H9 (cell line): ENCODE data around the gene PDXDC1. TPM values are rescaled to one million over a fixed set of nuclear protein-coding genes. Genes with fewer than 3 reads are reported as not detected.
"Not testable (repeated sequence)": the region's sequence is repeated elsewhere in the genome, so short reads cannot be mapped to it uniquely, and the experiment has no call there.

Source experiments
- DNase-seq: peaks from one replicate; pipeline ENCODE4 v3.0.0-alpha.2; 2017
- H2AFZ ChIP-seq: one replicate; pipeline ENCODE4 v1.6.1; 2013; ENCODE audit warnings: mild to moderate bottlenecking, low read length, control low read depth, moderate library complexity
- H2AK5ac ChIP-seq: 2 replicates; pipeline ENCODE4 v1.6.1; 2013; ENCODE audit warnings: low read length, control low read depth, mixed read lengths; ENCODE audit not compliant: insufficient read length
- H2BK120ac ChIP-seq: one replicate; pipeline ENCODE4 v1.6.1; 2013; ENCODE audit warnings: low read depth, mild to moderate bottlenecking, low read length, control low read depth, inconsistent platforms; ENCODE audit not compliant: poor library complexity, severe bottlenecking
- H2BK12ac ChIP-seq: 2 replicates; pipeline ENCODE4 v1.6.1; 2013; ENCODE audit warnings: low read length, control low read depth, mixed read lengths, low read depth; ENCODE audit not compliant: insufficient read length
- H2BK15ac ChIP-seq: 2 replicates; pipeline ENCODE4 v1.6.1; 2013; ENCODE audit warnings: low read depth, low read length, control low read depth
- H2BK20ac ChIP-seq: one replicate; pipeline ENCODE4 v1.6.1; 2013; ENCODE audit warnings: low read depth, mild to moderate bottlenecking, low read length, control low read depth, inconsistent platforms; ENCODE audit not compliant: poor library complexity, severe bottlenecking
- H2BK5ac ChIP-seq: 2 replicates; pipeline ENCODE4 v1.6.1; 2013; ENCODE audit warnings: low read length, control low read depth, mixed read lengths; ENCODE audit not compliant: insufficient read length
- H3K14ac ChIP-seq: 2 replicates; pipeline ENCODE4 v1.6.1; 2013; ENCODE audit warnings: low read length, control low read depth; ENCODE audit not compliant: insufficient read depth
- H3K18ac ChIP-seq: 2 replicates; pipeline ENCODE4 v1.6.1; 2013; ENCODE audit warnings: low read depth, mild to moderate bottlenecking, mixed read lengths, low read length, control low read depth; ENCODE audit not compliant: insufficient read length
- H3K23ac ChIP-seq: 2 replicates; pipeline ENCODE4 v1.6.1; 2013; ENCODE audit warnings: low read length, control low read depth, mixed read lengths, low read depth; ENCODE audit not compliant: insufficient read length
- H3K23me2 ChIP-seq: 2 replicates; pipeline ENCODE4 v1.6.1; 2013; ENCODE audit warnings: low read depth, mild to moderate bottlenecking, mixed read lengths, low read length, control low read depth; ENCODE audit not compliant: insufficient read length, poor library complexity, severe bottlenecking
- H3K27ac ChIP-seq: 2 replicates; pipeline ENCODE4 v1.5.1; 2013; ENCODE audit warnings: low read length, control low read depth, mixed read lengths, low read depth; ENCODE audit not compliant: insufficient read length
- H3K27me3 ChIP-seq: 2 replicates; pipeline ENCODE4 v1.6.1; 2013; ENCODE audit warnings: low read length, control low read depth, inconsistent platforms; ENCODE audit not compliant: insufficient read depth
- H3K4ac ChIP-seq: 2 replicates; pipeline ENCODE4 v1.6.1; 2013; ENCODE audit warnings: low read depth, mild to moderate bottlenecking, control low read depth, inconsistent platforms, low read length, moderate library complexity
- H3K4me1 ChIP-seq: 2 replicates; pipeline ENCODE4 v1.6.1; 2013; ENCODE audit warnings: low read length, control low read depth, inconsistent platforms; ENCODE audit not compliant: insufficient read depth
- H3K4me2 ChIP-seq: 2 replicates; pipeline ENCODE4 v1.6.1; 2013; ENCODE audit warnings: low read length, control low read depth, mixed read lengths; ENCODE audit not compliant: insufficient read length, insufficient read depth
- H3K56ac ChIP-seq: 2 replicates; pipeline ENCODE4 v1.6.1; 2013; ENCODE audit warnings: low read depth, mild to moderate bottlenecking, mixed read lengths, low read length, control low read depth; ENCODE audit not compliant: insufficient read length
- H3K79me1 ChIP-seq: 2 replicates; pipeline ENCODE4 v1.6.1; 2013; ENCODE audit warnings: low read depth, mild to moderate bottlenecking, moderate library complexity, low read length, control low read depth, inconsistent platforms; ENCODE audit not compliant: insufficient read depth, poor library complexity, severe bottlenecking
- H3K79me2 ChIP-seq: 2 replicates; pipeline ENCODE4 v1.6.1; 2013; ENCODE audit warnings: low read length, control low read depth, inconsistent platforms; ENCODE audit not compliant: insufficient read depth
- H3K9ac ChIP-seq: 2 replicates; pipeline ENCODE4 v1.6.1; 2013; ENCODE audit warnings: low read length, control low read depth, mixed read lengths; ENCODE audit not compliant: insufficient read length; ENCODE audit errors: extremely low read depth
- H3K9me3 ChIP-seq: one replicate; pipeline ENCODE4 v1.6.1; 2013; ENCODE audit warnings: low read depth, low read length, inconsistent platforms; ENCODE audit not compliant: control insufficient read depth
- H3T11ph ChIP-seq: one replicate; pipeline ENCODE4 v1.6.1; 2013; ENCODE audit warnings: mild to moderate bottlenecking, low read length, control low read depth, inconsistent platforms
- H4K20me1 ChIP-seq: one replicate; pipeline ENCODE4 v1.6.1; 2013; ENCODE audit not compliant: control insufficient read depth, insufficient read length, insufficient read depth
- H4K5ac ChIP-seq: 2 replicates; pipeline ENCODE4 v1.6.1; 2013; ENCODE audit warnings: low read depth, mild to moderate bottlenecking, mixed read lengths, low read length, control low read depth; ENCODE audit not compliant: insufficient read length
- H4K8ac ChIP-seq: replicated peaks from 2 replicates; pipeline ENCODE4 v1.6.1; 2013; ENCODE audit warnings: low read length, control low read depth, mixed read lengths, low read depth; ENCODE audit not compliant: insufficient read length
- H4K91ac ChIP-seq: 2 replicates; pipeline ENCODE4 v1.6.1; 2013; ENCODE audit warnings: low read depth, mild to moderate bottlenecking, moderate library complexity, mixed read lengths, low read length, control low read depth; ENCODE audit not compliant: insufficient read length
- H3K27ac Mint-ChIP-seq, 3 experiments: 2 replicates in 2 of 3; 3 replicates in 1 of 3; pipeline ENCODE4 v1.8.0; 2020 to 2021; ENCODE audit warnings: mixed read lengths in 3 of 3, mild to moderate bottlenecking in 1 of 3, moderate library complexity in 1 of 3
- H3K27me3 Mint-ChIP-seq: 2 replicates; pipeline ENCODE4 v1.8.0; 2021; ENCODE audit warnings: low read depth, mild to moderate bottlenecking, moderate library complexity, mixed read lengths
- H3K36me3 Mint-ChIP-seq, 3 experiments: 2 replicates in 2 of 3; 3 replicates in 1 of 3; pipeline ENCODE4 v1.8.0; 2020 to 2021; ENCODE audit warnings: low read depth in 3 of 3, mixed read lengths in 3 of 3; ENCODE audit not compliant: insufficient read depth in 1 of 3
- H3K4me1 Mint-ChIP-seq, 2 experiments: 2 replicates each; pipeline ENCODE4 v1.8.0; 2020; ENCODE audit warnings: mixed read lengths in 2 of 2
- H3K4me3 Mint-ChIP-seq, 2 experiments: 2 replicates in 1 of 2; 3 replicates in 1 of 2; pipeline ENCODE4 v1.8.0; 2020 to 2021; ENCODE audit warnings: mild to moderate bottlenecking in 2 of 2, mixed read lengths in 2 of 2, moderate library complexity in 1 of 2
- H3K9me3 Mint-ChIP-seq, 2 experiments: 2 replicates in 1 of 2; 3 replicates in 1 of 2; pipeline ENCODE4 v1.8.0; 2020; ENCODE audit warnings: mild to moderate bottlenecking in 2 of 2, mixed read lengths in 2 of 2, moderate library complexity in 1 of 2
- WGBS: extraction: QIAGEN DNeasy Blood & Tissue Kit; methylation state at CpG from one replicate; pipeline ENCODE4 v1.1.7; 2013; ENCODE audit warnings: missing lambda C conversion rate, low lambda C conversion rate, mixed read lengths; ENCODE audit not compliant: insufficient read length; ENCODE audit errors: extremely low coverage; 5-methylcytosine and 5-hydroxymethylcytosine counted together
- total RNA-seq: library from RNA; stranded (reverse); gene quantifications from 2 replicates; pipeline ENCODE4 v1.2.1, GENCODE V29; 2021
- TF ChIP-seq, protein P1 (sequence below): fragments of 200-600 bp; sonication (generic); conservative IDR thresholded peaks from 3 replicates; pipeline ENCODE4 v1.8.0; 2021; ENCODE audit warnings: antibody characterized with exemption, mild to moderate bottlenecking

The PDXDC1 gene
- total RNA-seq, 1 experiment from 2014 or later = 112 TPM

DNA sequence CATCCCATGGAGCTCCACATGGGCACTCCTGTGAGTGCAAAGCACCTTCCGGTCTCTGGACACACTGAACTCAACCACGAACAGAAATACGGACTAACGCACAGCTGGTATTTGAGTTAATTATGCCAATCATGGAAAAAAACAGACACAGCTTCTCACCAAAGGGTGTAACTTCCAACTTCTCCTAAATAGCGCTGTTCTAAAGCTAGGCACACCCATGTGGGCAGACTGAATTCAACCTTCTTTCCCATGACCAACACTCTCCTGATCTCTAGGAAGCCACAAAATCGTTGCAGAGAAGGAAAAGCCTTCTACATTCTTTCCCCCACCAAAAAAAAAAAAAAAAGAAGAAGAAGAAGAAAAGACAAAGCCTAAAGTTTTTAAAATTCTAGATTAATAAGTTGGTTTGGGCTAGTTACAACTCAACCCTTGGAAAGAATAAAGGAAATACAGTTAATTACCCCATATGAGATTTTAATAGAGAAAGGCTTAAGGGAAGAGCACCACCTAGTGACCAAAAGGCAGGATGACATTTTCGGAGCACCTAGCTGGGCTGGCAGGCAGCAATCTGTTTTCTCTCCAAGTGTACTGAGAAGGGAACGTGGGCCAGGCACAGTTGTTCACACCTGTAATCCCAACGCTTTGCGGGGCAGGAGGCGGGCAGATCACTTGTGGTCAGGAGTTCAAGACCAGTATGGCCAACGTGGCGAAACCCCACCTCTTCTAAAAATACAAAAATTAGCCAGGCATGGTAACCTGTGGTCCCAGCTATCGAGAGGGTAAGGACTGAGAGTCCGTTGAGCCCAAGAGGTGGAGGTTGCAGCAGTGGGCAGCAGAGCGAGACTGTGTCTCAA is 97.3 kb downstream of the PDXDC1 start:
- H3K9ac ChIP-seq, H3K23ac ChIP-seq, H3K4me1 Mint-ChIP-seq, H4K5ac ChIP-seq, H3K27me3 ChIP-seq, H3K79me2 ChIP-seq, H3K9me3 ChIP-seq, H3K4ac ChIP-seq, H3T11ph ChIP-seq, H3K23me2 ChIP-seq, H3K27ac ChIP-seq, H2AFZ ChIP-seq, H3K4me1 ChIP-seq, H3K9me3 Mint-ChIP-seq, H2BK12ac ChIP-seq, DNase-seq, H3K14ac ChIP-seq, H2AK5ac ChIP-seq, H3K4me2 ChIP-seq, H3K4me3 Mint-ChIP-seq, H2BK15ac ChIP-seq, H4K8ac ChIP-seq, H2BK120ac ChIP-seq, H3K56ac ChIP-seq, H3K27me3 Mint-ChIP-seq, H4K91ac ChIP-seq, H2BK20ac ChIP-seq, H4K20me1 ChIP-seq, H3K18ac ChIP-seq, H3K79me1 ChIP-seq, H2BK5ac ChIP-seq: not testable (repeated sequence)
- TF ChIP-seq, protein P1, sequence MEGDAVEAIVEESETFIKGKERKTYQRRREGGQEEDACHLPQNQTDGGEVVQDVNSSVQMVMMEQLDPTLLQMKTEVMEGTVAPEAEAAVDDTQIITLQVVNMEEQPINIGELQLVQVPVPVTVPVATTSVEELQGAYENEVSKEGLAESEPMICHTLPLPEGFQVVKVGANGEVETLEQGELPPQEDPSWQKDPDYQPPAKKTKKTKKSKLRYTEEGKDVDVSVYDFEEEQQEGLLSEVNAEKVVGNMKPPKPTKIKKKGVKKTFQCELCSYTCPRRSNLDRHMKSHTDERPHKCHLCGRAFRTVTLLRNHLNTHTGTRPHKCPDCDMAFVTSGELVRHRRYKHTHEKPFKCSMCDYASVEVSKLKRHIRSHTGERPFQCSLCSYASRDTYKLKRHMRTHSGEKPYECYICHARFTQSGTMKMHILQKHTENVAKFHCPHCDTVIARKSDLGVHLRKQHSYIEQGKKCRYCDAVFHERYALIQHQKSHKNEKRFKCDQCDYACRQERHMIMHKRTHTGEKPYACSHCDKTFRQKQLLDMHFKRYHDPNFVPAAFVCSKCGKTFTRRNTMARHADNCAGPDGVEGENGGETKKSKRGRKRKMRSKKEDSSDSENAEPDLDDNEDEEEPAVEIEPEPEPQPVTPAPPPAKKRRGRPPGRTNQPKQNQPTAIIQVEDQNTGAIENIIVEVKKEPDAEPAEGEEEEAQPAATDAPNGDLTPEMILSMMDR = peak; percentile 54
- Mint-ChIP-seq H3K27ac (peak overlapping the region in 2 of 3 experiments; percentile 61 to 70; a peak in 5 of 7 replicates), H3K36me3 (peaks cover 32 to 80% (median 71%) of the 10 kb centered on the region in 3 experiments)
- no CpG with 5 or more reads among the region's 16 CpGs for WGBS
